ENCODE results near the gene AQP12A. TPM values are rescaled to one million over a fixed set of nuclear protein-coding genes. Genes with fewer than 3 reads are reported as not detected.

Gene AQP12A
- total and polyA plus RNA-seq, 2 donors: 0.34 TPM; not detected in 1

DNA sequence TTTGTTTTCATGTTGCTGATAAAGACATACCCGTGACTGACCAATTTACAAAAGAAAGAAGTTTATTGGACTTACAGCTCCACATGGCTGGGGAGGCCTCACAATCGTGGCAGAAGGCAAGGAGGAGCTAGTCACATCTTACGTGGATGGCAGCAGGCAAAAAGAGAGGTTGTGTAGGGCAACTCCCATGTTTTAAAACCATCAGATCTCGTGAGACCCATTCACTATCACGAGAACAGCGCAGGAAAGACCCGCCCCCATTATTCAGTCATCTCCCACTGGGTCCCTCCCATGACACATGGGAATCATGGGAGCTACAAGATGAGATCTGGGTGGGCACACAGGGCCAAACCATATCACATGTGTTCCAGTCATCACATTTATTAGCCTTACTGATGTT lies 16.8 kb downstream of the AQP12A start:
- H3K27me3 ChIP-seq (ENCODE audit: control insufficient read depth in 2 of 2, insufficient read depth in 1 of 2, low read length in 1 of 2): peaks cover 2 to 33% of the 10 kb centered on the region in 2 donors
- H3K4me3 ChIP-seq (ENCODE audit: low read length in 2 of 2): no peak overlapping the region
- 86% methylated on average over 7 of the region's 7 CpGs for WGBS
- H3K4me1 ChIP-seq (ENCODE audit: control insufficient read depth in 2 of 2, insufficient read depth in 2 of 2, low read length in 2 of 2): peaks cover 3 to 5% of the 10 kb centered on the region in 2 donors
- no peak overlapping the region for H3K27ac ChIP-seq (ENCODE audit: low read depth in 1 of 2, low read length in 1 of 2)
- no peaks in the 10 kb centered on the region for H3K9me3 ChIP-seq (ENCODE audit: control insufficient read depth in 2 of 2, insufficient read depth in 1 of 2, low read length in 1 of 2)
- no peak for DNase-seq (ENCODE audit: low read depth in 6 of 9, low spot score in 9 of 9)
- no peaks in the 10 kb centered on the region for H3K36me3 ChIP-seq (ENCODE audit: control insufficient read depth in 2 of 2, insufficient read depth in 2 of 2, low read length in 1 of 2)

GRCh38 chr2:240711296-240711695 lies 19.6 kb downstream of the AQP12A start:
- no peaks in the 10 kb centered on the region for H3K9me3 ChIP-seq (ENCODE audit: control insufficient read depth in 2 of 2, insufficient read depth in 1 of 2, low read length in 1 of 2)
- H3K4me3 ChIP-seq (ENCODE audit: low read length in 2 of 2): no peak overlapping the region
- 96% methylated on average over 9 of the region's 9 CpGs for WGBS
- H3K27ac ChIP-seq (ENCODE audit: low read depth in 1 of 2, low read length in 1 of 2): no peak overlapping the region
- no peaks in the 10 kb centered on the region for H3K36me3 ChIP-seq (ENCODE audit: control insufficient read depth in 2 of 2, insufficient read depth in 2 of 2, low read length in 1 of 2)
- peaks cover 0 to 16% of the 10 kb centered on the region in 2 donors for H3K27me3 ChIP-seq (ENCODE audit: control insufficient read depth in 2 of 2, insufficient read depth in 1 of 2, low read length in 1 of 2)
- H3K4me1 ChIP-seq (ENCODE audit: control insufficient read depth in 2 of 2, insufficient read depth in 2 of 2, low read length in 2 of 2): no peaks in the 10 kb centered on the region
- DNase-seq (ENCODE audit: low read depth in 6 of 9, low spot score in 9 of 9): no peak

- Histone ChIP-seq H3K27me3 (ENCODE audit: control insufficient read depth in 2 of 2, insufficient read depth in 1 of 2, low read length in 1 of 2) (peaks cover 0 to 14% of the 10 kb centered on the region in 2 donors), H3K4me1 (ENCODE audit: control insufficient read depth in 2 of 2, insufficient read depth in 2 of 2, low read length in 2 of 2) (no peaks in the 10 kb centered on the region), H3K9me3 (ENCODE audit: control insufficient read depth in 2 of 2, insufficient read depth in 1 of 2, low read length in 1 of 2) (no peaks in the 10 kb centered on the region), H3K36me3 (ENCODE audit: control insufficient read depth in 2 of 2, insufficient read depth in 2 of 2, low read length in 1 of 2) (no peaks in the 10 kb centered on the region), H3K4me3 (ENCODE audit: low read length in 2 of 2) (no peak overlapping the region), H3K27ac (ENCODE audit: low read depth in 1 of 2, low read length in 1 of 2) (no peak overlapping the region)
- no peak for DNase-seq (ENCODE audit: low read depth in 6 of 9, low spot score in 9 of 9)
- 97% methylated on average over 5 of the region's 5 CpGs for WGBS
These were observed 20.0 kb downstream of the AQP12A start for GRCh38 chr2:240711701-240712100.

DNA sequence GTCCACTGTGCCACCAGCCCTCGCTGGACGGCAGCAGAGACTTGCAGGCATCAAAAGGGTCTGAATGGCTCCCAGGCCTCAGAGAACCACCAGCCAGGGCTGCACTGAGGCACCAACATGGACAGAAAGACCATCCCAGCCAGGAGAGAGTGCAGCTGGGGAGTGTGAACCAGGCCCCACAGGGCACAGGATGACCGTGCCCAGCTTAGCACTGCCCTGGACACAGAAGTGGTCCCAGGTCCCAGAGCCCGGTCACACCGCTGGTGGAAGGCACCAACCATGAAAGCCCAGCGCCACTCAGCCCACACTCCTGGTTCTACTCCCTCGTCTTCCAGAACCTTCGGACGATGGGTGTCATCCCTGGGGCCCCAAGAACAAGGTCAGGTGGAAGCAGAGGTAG lies 20.5 kb downstream of the AQP12A start:
- H3K4me1 ChIP-seq (ENCODE audit: control insufficient read depth in 2 of 2, insufficient read depth in 2 of 2, low read length in 2 of 2): no peaks in the 10 kb centered on the region
- H3K27ac ChIP-seq (ENCODE audit: low read depth in 1 of 2, low read length in 1 of 2): no peak overlapping the region
- H3K4me3 ChIP-seq (ENCODE audit: low read length in 2 of 2): no peak overlapping the region
- H3K36me3 ChIP-seq (ENCODE audit: control insufficient read depth in 2 of 2, insufficient read depth in 2 of 2, low read length in 1 of 2): no peaks in the 10 kb centered on the region
- peaks cover 0 to 12% of the 10 kb centered on the region in 2 donors for H3K27me3 ChIP-seq (ENCODE audit: control insufficient read depth in 2 of 2, insufficient read depth in 1 of 2, low read length in 1 of 2)
- DNase-seq (ENCODE audit: low read depth in 6 of 9, low spot score in 9 of 9): no peak
- H3K9me3 ChIP-seq (ENCODE audit: control insufficient read depth in 2 of 2, insufficient read depth in 1 of 2, low read length in 1 of 2): no peaks in the 10 kb centered on the region
- WGBS: 97% methylated on average over 9 of the region's 9 CpGs

DNA sequence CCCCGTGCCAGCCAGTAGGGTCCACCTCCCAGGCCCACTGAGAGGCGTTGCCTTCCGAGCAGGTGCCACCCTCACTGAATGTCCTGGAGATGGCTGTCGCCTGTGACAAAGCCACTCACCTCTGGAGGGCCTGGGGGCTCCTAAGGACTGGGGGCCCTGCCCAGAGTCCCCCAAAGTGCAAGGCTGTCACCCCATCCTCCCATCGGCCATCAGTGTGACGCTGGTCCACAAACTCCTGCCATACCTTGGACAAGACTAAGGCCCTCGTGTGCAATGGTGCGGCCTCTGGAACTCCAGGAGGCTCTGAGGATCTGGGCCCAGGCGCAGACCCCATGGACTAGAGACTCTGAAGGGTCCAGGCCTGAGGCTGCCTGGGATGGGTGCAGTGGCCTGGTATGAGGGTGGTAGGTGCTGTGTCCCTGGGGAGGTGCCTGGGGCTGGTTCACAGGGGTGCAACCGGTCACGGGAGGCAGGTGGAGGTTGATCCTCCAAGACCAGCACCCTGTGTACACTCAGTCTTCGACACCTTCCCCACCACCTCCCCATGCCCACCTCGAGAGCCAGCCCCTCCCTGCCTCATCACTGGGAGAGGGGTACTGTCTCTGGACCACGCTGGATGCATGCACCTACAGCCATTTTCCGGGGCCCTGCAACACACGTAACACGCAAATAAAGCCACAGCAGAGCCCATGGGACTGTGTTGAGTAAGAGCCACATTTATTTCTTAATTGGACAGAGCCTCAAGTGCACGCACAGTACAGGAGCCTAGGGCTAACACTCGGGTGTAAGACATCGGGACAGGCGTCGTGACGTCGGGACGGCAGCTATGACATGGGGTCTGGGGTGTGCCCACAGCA lies 21.6 kb downstream of the AQP12A start:
- 96% methylated on average over 25 of the region's 25 CpGs for WGBS
- Histone ChIP-seq H3K9me3 (ENCODE audit: control insufficient read depth in 2 of 2, insufficient read depth in 1 of 2, low read length in 1 of 2) (no peaks in the 10 kb centered on the region), H3K36me3 (ENCODE audit: control insufficient read depth in 2 of 2, insufficient read depth in 2 of 2, low read length in 1 of 2) (no peaks in the 10 kb centered on the region), H3K27ac (ENCODE audit: low read depth in 1 of 2, low read length in 1 of 2) (no peak overlapping the region), H3K27me3 (ENCODE audit: control insufficient read depth in 2 of 2, insufficient read depth in 1 of 2, low read length in 1 of 2) (peaks cover 0 to 3% of the 10 kb centered on the region in 2 donors), H3K4me1 (ENCODE audit: control insufficient read depth in 2 of 2, insufficient read depth in 2 of 2, low read length in 2 of 2) (no peaks in the 10 kb centered on the region), H3K4me3 (ENCODE audit: low read length in 2 of 2) (no peak overlapping the region)
- DNase-seq (ENCODE audit: low read depth in 6 of 9, low spot score in 9 of 9): no peak

DNA sequence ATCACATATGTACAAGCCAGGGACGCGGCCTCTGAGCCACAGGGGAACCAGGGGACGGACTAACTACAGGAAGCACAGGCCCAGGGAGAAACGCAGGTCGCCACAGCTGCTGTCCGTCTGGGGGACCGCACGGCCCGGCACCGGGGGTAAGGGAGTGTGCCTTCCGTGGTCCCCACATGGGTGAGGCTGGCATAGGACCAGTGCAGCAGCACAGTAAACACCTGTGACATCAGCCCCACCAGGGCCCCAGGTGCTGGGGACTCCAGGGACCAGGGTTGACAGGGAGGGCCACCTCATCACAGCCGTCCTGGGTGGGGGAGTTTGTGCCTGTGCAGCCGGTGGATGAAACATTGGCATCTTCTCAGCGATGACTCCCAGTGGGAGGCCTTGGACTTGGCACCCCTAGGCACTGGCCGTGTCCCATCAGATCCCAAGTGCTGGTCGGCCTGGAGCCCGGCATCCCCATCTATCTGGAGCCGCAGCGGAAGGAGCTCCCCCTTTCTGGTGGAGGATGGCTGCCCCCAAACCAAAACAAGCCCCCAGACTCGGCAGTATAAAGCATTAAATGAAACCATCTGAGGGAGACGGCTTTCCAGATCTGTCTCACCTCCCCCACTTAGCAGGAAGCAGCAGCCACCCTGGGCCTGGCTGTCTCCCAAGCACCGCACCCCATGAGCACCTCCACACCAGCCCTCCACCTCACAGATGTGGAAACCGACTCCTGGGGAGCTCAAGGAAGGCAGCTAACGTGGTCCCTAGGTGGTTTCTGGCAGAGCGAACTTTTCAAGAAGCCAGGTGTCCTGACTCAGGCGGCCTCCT lies 22.5 kb downstream of the AQP12A start:
- H3K4me1 ChIP-seq (ENCODE audit: control insufficient read depth in 2 of 2, insufficient read depth in 2 of 2, low read length in 2 of 2): no peaks in the 10 kb centered on the region
- no peak for DNase-seq (ENCODE audit: low read depth in 6 of 9, low spot score in 9 of 9)
- no peaks in the 10 kb centered on the region for H3K36me3 ChIP-seq (ENCODE audit: control insufficient read depth in 2 of 2, insufficient read depth in 2 of 2, low read length in 1 of 2)
- no peaks in the 10 kb centered on the region for H3K9me3 ChIP-seq (ENCODE audit: control insufficient read depth in 2 of 2, insufficient read depth in 1 of 2, low read length in 1 of 2)
- H3K4me3 ChIP-seq (ENCODE audit: low read length in 2 of 2): no peak overlapping the region
- peaks cover 0 to 3% of the 10 kb centered on the region in 2 donors for H3K27me3 ChIP-seq (ENCODE audit: control insufficient read depth in 2 of 2, insufficient read depth in 1 of 2, low read length in 1 of 2)
- H3K27ac ChIP-seq (ENCODE audit: low read depth in 1 of 2, low read length in 1 of 2): no peak overlapping the region
- WGBS: 84% methylated on average over 26 of the region's 26 CpGs

GRCh38 chr2:240714747-240715725 lies 23.4 kb downstream of the AQP12A start:
- no peaks in the 10 kb centered on the region for H3K4me1 ChIP-seq (ENCODE audit: control insufficient read depth in 2 of 2, insufficient read depth in 2 of 2, low read length in 2 of 2)
- no peak overlapping the region for H3K4me3 ChIP-seq (ENCODE audit: low read length in 2 of 2)
- 89% methylated on average over 23 of the region's 23 CpGs for WGBS
- H3K36me3 ChIP-seq (ENCODE audit: control insufficient read depth in 2 of 2, insufficient read depth in 2 of 2, low read length in 1 of 2): no peaks in the 10 kb centered on the region
- H3K9me3 ChIP-seq (ENCODE audit: control insufficient read depth in 2 of 2, insufficient read depth in 1 of 2, low read length in 1 of 2): no peaks in the 10 kb centered on the region
- H3K27me3 ChIP-seq (ENCODE audit: control insufficient read depth in 2 of 2, insufficient read depth in 1 of 2, low read length in 1 of 2): peaks cover 0 to 3% of the 10 kb centered on the region in 2 donors
- DNase-seq (ENCODE audit: low read depth in 6 of 9, low spot score in 9 of 9): no peak
- H3K27ac ChIP-seq (ENCODE audit: low read depth in 1 of 2, low read length in 1 of 2): no peak overlapping the region

- Histone ChIP-seq H3K9me3 (ENCODE audit: control insufficient read depth in 2 of 2, insufficient read depth in 1 of 2, low read length in 1 of 2) (no peaks in the 10 kb centered on the region), H3K27me3 (ENCODE audit: control insufficient read depth in 2 of 2, insufficient read depth in 1 of 2, low read length in 1 of 2) (peaks cover 0 to 3% of the 10 kb centered on the region in 2 donors), H3K4me3 (ENCODE audit: low read length in 2 of 2) (no peak overlapping the region), H3K36me3 (ENCODE audit: control insufficient read depth in 2 of 2, insufficient read depth in 2 of 2, low read length in 1 of 2) (no peaks in the 10 kb centered on the region), H3K4me1 (ENCODE audit: control insufficient read depth in 2 of 2, insufficient read depth in 2 of 2, low read length in 2 of 2) (no peaks in the 10 kb centered on the region), H3K27ac (ENCODE audit: low read depth in 1 of 2, low read length in 1 of 2) (no peak overlapping the region)
- DNase-seq (ENCODE audit: low read depth in 6 of 9, low spot score in 9 of 9): no peak
- 97% methylated on average over 23 of the region's 23 CpGs for WGBS
These were observed 24.6 kb downstream of the AQP12A start for GRCh38 chr2:240716130-240716798.

Measured in thymus (tissue), 11 donors.